Superior temporal gyrus (tissue), 1 donor: ENCODE results near the gene ENDOD1.
A peak's percentile ranks its signal among the peaks of the same experiment; 100 is the strongest.

Experiments used
- DNase-seq: peaks from one replicate; pipeline ENCODE4 v3.0.0-alpha.2; 2016; ENCODE audit errors: extremely low spot score

ENDOD1 gene

DNA sequence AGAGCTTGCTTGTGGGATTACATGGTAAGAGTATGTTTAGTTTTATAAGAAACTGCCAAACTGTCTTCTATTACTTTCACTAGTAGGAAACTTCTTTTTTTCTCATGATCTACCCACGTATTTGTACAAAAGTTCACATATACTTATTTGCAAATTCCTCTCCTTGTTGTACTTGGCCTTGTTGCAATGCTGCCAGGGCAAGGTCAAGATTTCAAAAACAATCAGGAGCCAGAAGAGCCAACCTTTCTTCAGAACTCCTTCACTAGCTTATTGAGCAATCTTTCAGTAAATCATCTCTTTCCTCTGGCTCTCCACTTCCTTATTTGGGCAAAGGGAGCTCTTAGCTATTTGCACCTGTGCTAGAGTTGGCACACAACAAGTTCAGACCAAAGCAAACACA is 13.2 kb upstream of the ENDOD1 start:
- peak; percentile 9 for DNase-seq

DNA sequence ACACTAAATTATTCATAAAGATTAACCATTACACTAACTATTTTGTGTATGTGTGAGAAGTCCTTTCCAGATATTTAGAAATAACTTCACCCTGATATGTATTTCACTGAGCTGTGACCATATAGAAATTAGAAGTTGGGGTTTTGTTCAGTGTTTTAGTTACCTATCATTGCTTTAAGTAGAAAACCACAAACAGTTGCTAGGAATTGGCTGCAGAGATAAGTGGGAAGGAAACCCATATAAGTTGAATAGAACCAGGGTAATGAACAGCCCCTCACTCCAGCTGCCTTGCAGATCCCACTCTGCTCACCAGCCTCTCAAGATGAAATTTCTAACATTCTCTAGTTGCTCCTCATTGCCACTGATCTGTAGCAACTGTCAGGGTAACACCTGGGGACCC is 12.7 kb upstream of the ENDOD1 start:
- DNase-seq = no peak

GRCh38 chr11:95078526-95078925 is 11.1 kb upstream of the ENDOD1 start:
- DNase-seq = no peak

DNA sequence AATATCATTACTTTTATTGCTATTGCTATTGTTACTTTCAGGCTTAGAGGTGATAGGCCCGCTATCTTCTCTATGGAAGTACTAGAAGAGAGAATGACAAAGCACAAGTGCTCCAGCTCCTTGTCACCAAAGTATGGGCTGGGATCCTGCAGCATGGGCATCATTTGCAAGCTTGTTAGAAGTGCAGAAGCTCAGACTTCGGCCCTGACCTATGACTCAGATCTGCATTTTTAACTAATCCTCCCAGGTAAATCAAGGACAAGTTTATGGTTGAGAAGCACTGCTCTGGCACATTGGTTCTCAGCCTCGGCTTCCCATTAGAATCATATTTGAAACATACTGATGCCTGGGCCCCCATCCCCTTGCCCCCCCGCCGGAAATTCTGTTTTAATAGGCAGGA is 8.6 kb upstream of the ENDOD1 start:
- DNase-seq = peak; percentile 60

DNA sequence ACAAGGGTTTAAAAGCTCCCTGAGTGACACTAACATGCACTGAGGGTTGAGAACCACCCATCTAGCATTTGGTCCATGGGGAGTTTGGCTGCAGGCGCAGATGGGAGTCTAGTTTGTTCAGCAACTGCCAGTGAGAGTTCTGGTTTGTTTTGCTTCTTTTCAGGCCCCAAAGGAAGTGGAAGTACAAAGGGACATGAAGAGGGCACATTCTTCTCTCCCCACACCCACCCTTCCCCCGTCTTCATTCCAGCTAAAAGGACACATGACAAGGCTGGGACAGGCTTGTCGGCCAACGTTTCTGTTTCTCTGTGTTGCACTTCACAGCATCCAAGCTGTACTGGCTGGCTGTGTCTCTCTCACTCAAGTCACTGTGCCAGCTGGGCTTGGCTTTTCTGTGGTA is 8.2 kb upstream of the ENDOD1 start:
- DNase-seq = peak; percentile 85

GRCh38 chr11:95082576-95083001 is 7.1 kb upstream of the ENDOD1 start:
- DNase-seq = peak; percentile 96

- no peak for DNase-seq
Observed at GRCh38 chr11:95084509-95084908, 5.1 kb upstream of the ENDOD1 start.

DNA sequence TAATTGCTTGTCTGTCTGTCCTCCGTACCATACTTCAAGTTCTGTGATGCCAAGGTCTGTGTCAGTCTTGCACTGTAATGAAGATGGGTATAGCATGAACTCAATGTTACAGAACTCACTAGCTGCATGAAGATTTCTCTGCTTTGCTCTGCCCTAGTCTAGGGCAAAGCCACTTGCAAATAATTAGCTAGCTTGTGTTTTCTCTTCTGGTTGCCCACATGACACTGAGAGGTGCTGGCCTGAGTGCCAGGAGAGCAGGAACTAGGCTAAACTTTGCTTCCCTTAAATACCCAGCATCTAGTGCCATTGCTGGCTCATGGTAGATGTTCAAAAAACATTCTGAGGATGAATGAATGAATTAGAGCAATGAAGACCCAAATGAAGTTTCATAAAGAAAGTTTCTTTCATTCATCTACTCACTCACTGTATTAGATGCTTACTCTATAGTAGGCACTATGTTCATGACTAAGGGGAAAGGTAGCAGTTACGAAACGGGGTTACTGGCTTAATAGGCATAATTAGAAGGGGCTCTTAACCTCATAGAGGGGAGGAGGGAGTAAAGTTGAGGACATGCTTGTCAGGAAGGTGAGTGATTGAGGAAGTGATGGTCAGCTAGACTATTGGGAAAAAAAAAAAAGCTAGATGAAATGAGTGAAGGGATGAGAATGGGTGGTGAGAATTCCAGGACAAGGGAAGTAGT is 4.4 kb upstream of the ENDOD1 start:
- no peak for DNase-seq

GRCh38 chr11:95086151-95086550 is 3.5 kb upstream of the ENDOD1 start:
- no peak for DNase-seq

GRCh38 chr11:95086836-95087570 is 2.6 kb upstream of the ENDOD1 start:
- peak; percentile 9 for DNase-seq

DNA sequence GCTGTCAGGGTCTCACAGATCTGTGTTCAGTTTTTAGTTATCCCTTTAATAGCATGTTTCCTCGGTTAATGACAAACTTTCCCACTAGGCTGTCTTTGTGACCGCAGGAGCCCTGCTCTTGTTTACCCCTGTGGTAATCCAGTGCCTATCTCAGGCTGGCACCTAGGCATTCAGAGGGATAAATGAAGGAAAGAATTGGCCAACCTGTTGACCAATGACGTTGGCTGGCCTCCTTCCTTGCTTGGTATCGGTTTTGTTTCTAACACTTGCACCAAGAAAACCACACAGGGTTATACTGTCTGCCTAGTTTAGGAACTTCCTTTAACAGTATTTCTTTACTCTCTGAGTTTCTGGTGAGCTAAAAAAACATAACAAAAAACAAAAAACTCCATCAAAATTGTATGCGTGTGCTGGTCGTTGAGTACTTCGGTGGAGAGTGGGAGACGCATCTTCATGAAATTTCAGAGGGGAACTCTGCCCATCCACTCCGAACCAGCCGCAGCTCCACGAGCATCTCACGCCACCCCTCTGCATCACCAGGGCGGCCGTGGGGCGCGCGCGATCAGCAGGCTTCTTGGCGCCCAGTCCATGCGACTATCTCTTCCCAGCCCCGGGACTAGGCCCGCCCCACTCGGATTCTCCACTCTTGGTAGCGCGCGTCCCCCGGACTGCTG is 563 bp upstream of the ENDOD1 start:
- peak; percentile 86 for DNase-seq

DNA sequence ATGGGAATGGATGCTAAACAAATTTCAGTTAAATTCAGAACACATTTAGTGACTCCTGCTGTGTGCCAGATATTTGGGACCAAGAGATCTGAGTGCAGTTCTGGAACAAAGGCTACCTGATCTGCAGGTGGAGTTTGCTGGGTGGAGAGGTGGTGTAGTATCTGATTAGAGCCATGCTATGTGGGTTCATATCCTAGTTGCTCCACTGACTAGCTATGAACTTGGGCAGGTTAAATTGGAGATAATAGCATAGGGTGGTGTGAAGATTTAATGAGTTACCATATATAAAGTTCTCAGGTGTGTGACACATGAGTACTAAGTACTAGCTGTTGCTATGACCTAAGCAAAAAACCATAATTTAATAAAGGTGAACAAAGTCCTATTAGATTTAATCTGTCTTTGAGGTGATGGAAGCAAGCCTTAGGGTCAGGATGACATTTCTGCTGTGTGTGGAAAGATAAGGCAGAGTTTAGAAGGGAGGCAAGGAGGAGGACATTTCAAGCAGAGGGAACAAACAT is 2.1 kb downstream of the ENDOD1 start:
- no peak for DNase-seq

- DNase-seq = no peak
Observed at GRCh38 chr11:95092549-95093324, 3.1 kb downstream of the ENDOD1 start.

DNA sequence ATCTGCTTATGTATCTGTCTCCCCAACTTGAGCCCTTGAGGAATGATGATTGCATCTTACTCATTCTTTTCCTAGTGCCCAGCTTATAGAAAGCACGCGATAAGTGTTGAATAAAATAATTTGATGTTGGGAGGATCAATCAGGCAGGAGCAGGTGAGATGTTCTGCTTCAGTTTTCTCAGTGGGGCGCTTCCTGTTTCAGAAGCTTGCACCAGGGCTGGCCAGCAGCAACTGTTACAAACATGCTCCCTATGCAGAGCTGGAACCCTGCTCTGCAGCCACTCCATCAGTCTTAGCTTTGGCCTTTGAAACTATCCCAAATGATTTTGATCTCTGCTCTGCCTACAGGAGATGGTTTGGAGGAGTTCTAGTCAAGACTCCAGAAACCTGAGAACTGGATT is 3.9 kb downstream of the ENDOD1 start:
- DNase-seq = no peak

GRCh38 chr11:95095858-95096587 is 6.4 kb downstream of the ENDOD1 start:
- no peak for DNase-seq

- DNase-seq = no peak
Observed at GRCh38 chr11:95097209-95097608, 7.6 kb downstream of the ENDOD1 start.

DNA sequence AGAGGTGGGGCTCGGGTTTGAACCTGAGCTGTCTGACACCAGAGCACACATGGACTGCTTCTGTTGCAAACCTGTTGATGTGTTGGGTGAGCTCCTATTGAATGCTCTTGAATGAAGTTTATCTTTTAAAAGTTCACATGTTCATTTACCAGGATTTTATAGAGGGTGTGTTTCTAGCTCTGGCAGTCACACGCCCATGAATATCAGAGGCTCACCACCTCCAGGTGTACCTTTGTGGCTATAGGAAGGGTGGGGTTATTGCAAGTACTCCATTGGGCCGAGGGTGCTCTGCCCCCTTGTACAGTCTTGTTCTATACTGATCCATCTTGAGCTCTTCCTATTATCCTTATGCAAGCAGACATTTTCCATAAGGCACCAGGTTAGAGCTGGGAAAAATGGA is 9.2 kb downstream of the ENDOD1 start:
- DNase-seq = no peak

DNA sequence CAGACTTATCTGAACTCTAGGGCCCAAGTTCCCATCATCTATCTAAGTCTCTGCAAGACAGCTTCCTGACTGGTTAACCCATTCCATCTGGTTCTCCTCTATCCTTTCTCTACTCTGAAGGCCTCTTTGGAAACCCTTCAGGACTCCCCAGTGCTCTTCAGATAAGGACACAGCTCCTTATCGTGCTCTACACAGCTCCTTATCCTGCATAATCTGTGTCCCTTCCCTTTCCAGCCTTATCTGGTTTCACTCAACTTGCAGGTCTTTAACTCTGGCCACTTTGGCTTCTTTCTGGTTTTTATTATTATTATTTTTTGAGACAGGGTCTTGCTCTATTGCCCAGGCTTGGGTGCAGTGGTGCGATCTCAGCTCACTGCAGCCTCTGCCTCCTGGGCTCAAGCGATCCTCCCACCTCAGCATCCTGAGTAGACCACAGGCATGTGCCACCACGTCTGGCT is 10.6 kb downstream of the ENDOD1 start:
- DNase-seq = no peak

GRCh38 chr11:95100856-95101507 is 11.3 kb downstream of the ENDOD1 start:
- DNase-seq = no peak

- no peak for DNase-seq
Observed at GRCh38 chr11:95101935-95102334, 12.3 kb downstream of the ENDOD1 start.

DNA sequence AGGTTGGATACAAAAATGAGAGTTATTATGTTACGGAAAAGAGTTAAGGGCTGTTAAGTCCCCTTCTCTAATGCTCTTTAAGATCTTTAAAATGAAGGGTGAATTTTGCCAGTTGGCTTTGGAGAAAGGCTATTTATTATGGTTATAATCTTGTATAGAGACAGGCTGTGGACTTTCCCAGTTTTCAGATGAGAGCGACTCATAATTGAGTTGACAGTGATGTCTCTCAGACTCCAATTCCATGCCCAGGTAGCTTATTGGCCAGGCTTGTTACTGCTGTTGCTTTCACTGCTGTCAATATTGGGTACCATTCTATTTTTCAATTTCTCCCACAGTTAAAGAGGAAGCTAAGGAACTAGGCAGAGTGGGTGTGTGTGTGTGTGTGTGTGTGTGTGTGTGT is 13.1 kb downstream of the ENDOD1 start:
- DNase-seq = no peak
